Endothelial cell of umbilical vein (primary cell): ENCODE measurements around the gene MAML3. TPM values are rescaled to one million over a fixed set of nuclear protein-coding genes. Genes with fewer than 3 reads are reported as not detected.

Experiments
- BruUV-seq: library from RNA; stranded (reverse); fragments of 400-500 nt; replicated peaks from 2 replicates; lab custom pipeline; 2021; lab: Mats Ljungman, UMichigan
- CTCF ChIA-PET: fragments of 300-600, 350-600 bp; sonication (Branson Sonifier 250); formaldehyde crosslinking; loops from one replicate; lab custom pipeline; 2021; ENCODE audit warnings: antibody characterized with exemption, inconsistent platforms; lab: Charles Lee
- POLR2A ChIA-PET: fragments of 300-600, 350-600 bp; sonication (Branson Sonifier 250); formaldehyde crosslinking; loops from one replicate; lab custom pipeline; 2021; ENCODE audit warnings: antibody characterized with exemption, inconsistent platforms; lab: Charles Lee
- DNase-seq: peaks from one replicate; pipeline ENCODE4 v3.0.0-alpha.2; 2011; ENCODE audit warnings: low read depth, low spot score
- FAIRE-seq: peaks from 2 replicates; lab custom pipeline; 2011; peaks lifted over from hg19 to GRCh38; lab: Jason Lieb, UNC
- H2AFZ ChIP-seq: 2 replicates; pipeline ENCODE4 v1.6.0; 2012; ENCODE audit warnings: low read depth, low read length, control low read depth, inconsistent platforms
- H3K27ac ChIP-seq: 2 replicates; pipeline ENCODE4 v1.5.1; 2011; ENCODE audit warnings: low read depth, mild to moderate bottlenecking, control low read depth, low read length, moderate library complexity; ENCODE audit not compliant: insufficient read depth
- H3K27me3 ChIP-seq, 2 experiments: 2 replicates each; pipeline versions ENCODE4 v1.6.0 to v1.6.1; 2011; ENCODE audit warnings: low read length in 2 of 2, mixed read lengths in 1 of 2; ENCODE audit not compliant: control insufficient read depth in 2 of 2, insufficient read depth in 2 of 2
- H3K36me3 ChIP-seq, 2 experiments: 2 replicates in 1 of 2; 3 replicates in 1 of 2; pipeline ENCODE4 v1.5.1; 2011; ENCODE audit warnings: low read length in 2 of 2, mild to moderate bottlenecking in 1 of 2, moderate library complexity in 1 of 2; ENCODE audit not compliant: control insufficient read depth in 2 of 2, insufficient read depth in 2 of 2; ENCODE audit errors: extremely low read depth in 1 of 2
- H3K4me1 ChIP-seq: 3 replicates; pipeline ENCODE4 v1.5.1; 2011; ENCODE audit warnings: mild to moderate bottlenecking, low read length; ENCODE audit not compliant: control insufficient read depth, insufficient read depth; ENCODE audit errors: extremely low read depth
- H3K4me2 ChIP-seq: 2 replicates; pipeline ENCODE4 v1.6.1; 2011; ENCODE audit warnings: low read length, control low read depth, mixed read lengths; ENCODE audit not compliant: insufficient read depth
- H3K4me3 ChIP-seq, 3 experiments: fragments of 200-600 bp in 1 of 3; sonication (generic), shearing (Covaris generic) in 1 of 3; replicated peaks in 1 of 3; 2 replicates each; pipeline ENCODE4 v1.5.1; 2011 to 2016; ENCODE audit warnings: control low read depth in 3 of 3, low read length in 3 of 3, mild to moderate bottlenecking in 2 of 3, inconsistent platforms in 1 of 3, low read depth in 1 of 3, moderate library complexity in 1 of 3; ENCODE audit not compliant: insufficient read depth in 1 of 3
- H3K79me2 ChIP-seq: 2 replicates; pipeline ENCODE4 v1.6.0; 2012; ENCODE audit warnings: low read length, inconsistent platforms; ENCODE audit not compliant: control insufficient read depth, insufficient read depth
- H3K9ac ChIP-seq: replicated peaks from 2 replicates; pipeline ENCODE3; 2011; ENCODE audit warnings: low read length, control low read depth; ENCODE audit not compliant: insufficient read depth; ENCODE audit errors: extremely low read depth
- H3K9me1 ChIP-seq: replicated peaks from 3 replicates; pipeline ENCODE4 v1.6.0; 2011; ENCODE audit warnings: mild to moderate bottlenecking, low read length; ENCODE audit not compliant: control insufficient read depth, insufficient read depth; ENCODE audit errors: extremely low read depth
- H3K9me3 ChIP-seq: replicated peaks from 2 replicates; pipeline ENCODE4 v1.5.1; 2012; ENCODE audit warnings: low read length, inconsistent platforms; ENCODE audit not compliant: control insufficient read depth, insufficient read depth
- H4K20me1 ChIP-seq: replicated peaks from 2 replicates; pipeline ENCODE3; 2011; ENCODE audit warnings: mild to moderate bottlenecking, low read length; ENCODE audit not compliant: control insufficient read depth, insufficient read depth; ENCODE audit errors: extremely low read depth
- EZH2 ChIP-seq: IDR thresholded peaks from 2 replicates; pipeline ENCODE4 v1.6.1; 2012; ENCODE audit warnings: borderline replicate concordance, low read depth, mild to moderate bottlenecking, moderate library complexity, low read length, inconsistent platforms; ENCODE audit not compliant: severe bottlenecking
- FOS ChIP-seq: IDR thresholded peaks from 2 replicates; pipeline ENCODE4 v1.6.1; 2011; ENCODE audit warnings: mild to moderate bottlenecking, low read length, moderate library complexity, borderline replicate concordance; ENCODE audit not compliant: insufficient read depth
- JUN ChIP-seq: IDR thresholded peaks from 2 replicates; pipeline ENCODE4 v1.6.1; 2011; ENCODE audit warnings: borderline replicate concordance, low read depth; ENCODE audit not compliant: insufficient read length, insufficient read depth
- POLR2AphosphoS5 ChIP-seq: IDR thresholded peaks from 2 replicates; pipeline ENCODE4 v1.6.1; 2012; ENCODE audit warnings: low read depth, mild to moderate bottlenecking, control low read depth, low read length, moderate library complexity; ENCODE audit not compliant: insufficient read depth
- dilution Hi-C: fragments of 300-500 bp; cut with MboI; formaldehyde crosslinking; loops from one replicate; pipeline ENCODE4 v1.15.0; 2019; ENCODE audit warnings: low sequenced_read_pairs; ENCODE audit not compliant: extremely low pct_ligation_motif_present
- intact Hi-C: fragments of 100-400 bp; cut with micrococcal nuclease; formaldehyde crosslinking; loops from one replicate; pipeline ENCODE4 v1.10.0; 2022
- polyA plus RNA-seq, 4 experiments: library from polyadenylated mRNA; depleted of rRNA in 3 of 4; stranded (reverse) in 3 of 4; unstranded in 1 of 4; fragments of >200 nt; gene quantifications; 2 replicates each; pipeline versions ENCODE4 v1.2.1 to v1.2.3, GENCODE V29; 2011 to 2012; ENCODE audit warnings: missing spikeins in 1 of 4
- total RNA-seq: library from RNA; stranded (reverse); gene quantifications from 2 replicates; pipeline ENCODE4 v1.2.3, GENCODE V29; 2021

MAML3 gene
- total and polyA plus RNA-seq, 2 donors (not counting 3 experiments of a cell fraction or from before 2014, with no cell fraction given): 14.0 to 20.3 TPM

- Histone ChIP-seq H3K9ac (no peak overlapping the region), H3K9me1 (no peaks in the 10 kb centered on the region), H3K9me3 (no peaks in the 10 kb centered on the region), H3K79me2 (peaks cover 7% of the 10 kb centered on the region), H3K36me3 (no peaks in the 10 kb centered on the region), H3K4me3 (no peak overlapping the region), H3K27ac (no peak overlapping the region), H3K4me2 (no peak overlapping the region), H4K20me1 (no peaks in the 10 kb centered on the region), H3K27me3 (no peaks in the 10 kb centered on the region), H3K4me1 (peaks cover 6% of the 10 kb centered on the region), H2AFZ (no peak overlapping the region)
- dilution Hi-C loops: no loop called here
- no peak for TF ChIP-seq EZH2
- DNase-seq (no peak), FAIRE-seq (no peak)
- ChIA-PET POLR2A (no interaction called here), CTCF (interaction anchor here (0.7 to 1.1 kb wide), 2 partner anchors 28 to 62 kb away, joined by 3 read pairs; no protein-coding TSS in a partner anchor)
- no TSS peak for BruUV-seq
- intact Hi-C loops: no loop called here
Observed at GRCh38 chr4:139672215-139672614, 481.8 kb downstream of the MAML3 start.

- TF ChIP-seq POLR2AphosphoS5: no peak
- no peak for TF ChIP-seq JUN
- TF ChIP-seq EZH2: no peak
- no peak for TF ChIP-seq FOS
- Histone ChIP-seq H3K4me3 (no peak overlapping the region), H3K4me2 (no peak overlapping the region), H3K9me1 (no peaks in the 10 kb centered on the region), H3K36me3 (no peaks in the 10 kb centered on the region), H3K9ac (no peak overlapping the region), H4K20me1 (no peaks in the 10 kb centered on the region), H2AFZ (no peak overlapping the region), H3K4me1 (peaks cover 18% of the 10 kb centered on the region), H3K9me3 (no peaks in the 10 kb centered on the region), H3K27ac (no peak overlapping the region), H3K27me3 (no peaks in the 10 kb centered on the region), H3K79me2 (peaks cover 7% of the 10 kb centered on the region)
- dilution Hi-C loops: no loop called here
- no peak for FAIRE-seq
- ChIA-PET CTCF (interaction anchor here (1.6 kb wide), 1 partner anchor 14 kb away, joined by 4 read pairs; no protein-coding TSS in a partner anchor), POLR2A (no interaction called here)
- BruUV-seq: no TSS peak
- intact Hi-C loops: no loop called here
- no peak for DNase-seq
Observed at GRCh38 chr4:139670775-139671174, 483.2 kb downstream of the MAML3 start.
